OCI-LY7 (cell line): ENCODE measurements around the gene PRRG4. TPM values are rescaled to one million over a fixed set of nuclear protein-coding genes. Genes with fewer than 3 reads are reported as not detected.

Experiments used
- BruUV-seq: library from RNA; stranded (reverse); fragments of 400-500 nt; replicated peaks from 2 replicates; lab custom pipeline; 2021; lab: Mats Ljungman, UMichigan
- CTCF ChIA-PET: fragments of 300-600 bp; sonication (Branson Sonifier 250); formaldehyde crosslinking; loops from one replicate; lab custom pipeline; 2022; ENCODE audit warnings: antibody characterized with exemption; ENCODE audit not compliant: unreplicated experiment; lab: Charles Lee
- POLR2A ChIA-PET: fragments of 300-600 bp; sonication (Branson Sonifier 250); formaldehyde crosslinking; loops from one replicate; lab custom pipeline; 2022; ENCODE audit warnings: antibody characterized with exemption; lab: Charles Lee
- DNase-seq: peaks from one replicate; pipeline ENCODE4 v3.0.0-alpha.2; 2015; ENCODE audit warnings: low spot score
- H2AFZ ChIP-seq: fragments of 200-600 bp; sonication (generic), shearing (Covaris generic); 2 replicates; pipeline ENCODE4 v1.6.1; 2014; ENCODE audit warnings: mild to moderate bottlenecking, antibody characterized with exemption, low read length, moderate library complexity
- H3K27ac ChIP-seq: fragments of 200-600 bp; sonication (generic); 2 replicates; pipeline ENCODE4 v1.5.1; 2014; ENCODE audit warnings: mixed run types, low read depth, mild to moderate bottlenecking, moderate library complexity, low read length, inconsistent platforms; ENCODE audit not compliant: poor library complexity, severe bottlenecking
- H3K36me3 ChIP-seq: fragments of 200-600 bp; sonication (generic); 2 replicates; pipeline ENCODE4 v1.6.1; 2014; ENCODE audit warnings: mild to moderate bottlenecking, antibody characterized with exemption, low read length, moderate library complexity, mixed read lengths; ENCODE audit not compliant: insufficient read depth
- H3K4me1 ChIP-seq: fragments of 200-600 bp; sonication (generic); 2 replicates; pipeline ENCODE4 v1.5.1; 2014; ENCODE audit warnings: mild to moderate bottlenecking, low read length; ENCODE audit not compliant: insufficient read depth, poor library complexity, severe bottlenecking
- H3K4me2 ChIP-seq: fragments of 200-600 bp; sonication (generic); 2 replicates; pipeline ENCODE4 v1.6.1; 2014; ENCODE audit warnings: mild to moderate bottlenecking, low read length
- H3K4me3 ChIP-seq: fragments of 200-600 bp; sonication (generic); 2 replicates; pipeline ENCODE4 v1.5.1; 2014; ENCODE audit warnings: mild to moderate bottlenecking, low read depth, low read length; ENCODE audit not compliant: poor library complexity, severe bottlenecking
- H3K79me2 ChIP-seq: fragments of 200-600 bp; sonication (generic); 2 replicates; pipeline ENCODE4 v1.6.1; 2016; ENCODE audit warnings: low read depth, mild to moderate bottlenecking, low read length, moderate library complexity, mixed read lengths; ENCODE audit not compliant: insufficient read depth
- H3K9me2 ChIP-seq: fragments of 200-600 bp; sonication (generic); 2 replicates; pipeline ENCODE4 v1.6.1; 2016; ENCODE audit warnings: mild to moderate bottlenecking, low read length, mixed read lengths; ENCODE audit not compliant: insufficient read depth
- H3K9me3 ChIP-seq: fragments of 200-600 bp; sonication (generic); 2 replicates; pipeline ENCODE4 v1.6.1; 2014; ENCODE audit warnings: mild to moderate bottlenecking, mixed run types, low read length, mixed read lengths
- H4K20me1 ChIP-seq: fragments of 200-600 bp; sonication (generic); 2 replicates; pipeline ENCODE4 v1.6.1; 2014; ENCODE audit warnings: mild to moderate bottlenecking, antibody characterized with exemption, low read length, moderate library complexity, mixed read lengths; ENCODE audit not compliant: insufficient read depth
- CTCF ChIP-seq: fragments of 200-600 bp; sonication (generic); conservative IDR thresholded peaks from 2 replicates; pipeline ENCODE4 v1.5.1; 2014; ENCODE audit warnings: mild to moderate bottlenecking, antibody characterized with exemption, low read length, moderate library complexity, mixed read lengths
- EZH2phosphoT487 ChIP-seq: fragments of 200-600 bp; sonication (generic); IDR thresholded peaks from 2 replicates; pipeline ENCODE4 v1.6.1; 2018; ENCODE audit warnings: low read depth, borderline replicate concordance, mild to moderate bottlenecking, mixed run types, antibody characterized with exemption, low read length, moderate library complexity, mixed read lengths
- intact Hi-C: fragments of 100-400 bp; cut with micrococcal nuclease; formaldehyde crosslinking; loops from one replicate; pipeline ENCODE4 v1.10.0; 2022; ENCODE audit not compliant: unreplicated experiment
- total RNA-seq, 2 experiments: library from RNA; depleted of rRNA in 1 of 2; stranded (reverse); fragments of >200 nt in 1 of 2; shearing (Covaris generic) in 1 of 2; gene quantifications; 2 replicates each; pipeline ENCODE4 v1.2.3, GENCODE V29; 2014 to 2022

Gene PRRG4
- total RNA-seq, 2 experiments from 2014 or later = not detected

- Histone ChIP-seq H3K4me3 (no peak overlapping the region), H3K79me2 (peaks cover 97% of the 10 kb centered on the region), H3K27ac (no peak overlapping the region), H2AFZ (no peak overlapping the region), H3K36me3 (peaks cover 68% of the 10 kb centered on the region), H3K9me2 (no peaks in the 10 kb centered on the region), H3K4me1 (no peaks in the 10 kb centered on the region), H4K20me1 (peaks cover 29% of the 10 kb centered on the region), H3K4me2 (no peak overlapping the region), H3K9me3 (no peaks in the 10 kb centered on the region)
- ChIA-PET CTCF (no interaction called here), POLR2A (interaction anchor here (0.7 to 1.6 kb wide), 4 partner anchors 8 to 111 kb away, joined by 3 to 4 read pairs (median 3); no protein-coding TSS in a partner anchor)
- DNase-seq = no peak
- no peak for TF ChIP-seq CTCF
- no peak for TF ChIP-seq EZH2phosphoT487
- no TSS peak for BruUV-seq
- intact Hi-C loops = no loop called here
Observed at GRCh38 chr11:32902089-32902665, 72.5 kb downstream of the PRRG4 start.

GRCh38 chr11:32905028-32905667 is 75.4 kb downstream of the PRRG4 start:
- DNase-seq = no peak
- TSS peak; percentile 0 for BruUV-seq

More at GRCh38 chr11:32905028-32905667, 75.4 kb downstream of the PRRG4 start:
- H3K9me2 ChIP-seq = no peaks in the 10 kb centered on the region
- ChIA-PET CTCF (no interaction called here), POLR2A (interaction anchor here (1.2 to 1.6 kb wide), 2 partner anchors 8 to 14 kb away, joined by 3 read pairs; no protein-coding TSS in a partner anchor)
- TF ChIP-seq EZH2phosphoT487 (no peak), CTCF (no peak)
- no peaks in the 10 kb centered on the region for H3K9me3 ChIP-seq
- intact Hi-C loops = no loop called here
- peaks cover 62% of the 10 kb centered on the region for H3K36me3 ChIP-seq
- peaks cover 91% of the 10 kb centered on the region for H3K79me2 ChIP-seq
- H4K20me1 ChIP-seq = peaks cover 17% of the 10 kb centered on the region; the same call in 1 of the 2 replicates
- H2AFZ ChIP-seq = no peak overlapping the region
- H3K27ac ChIP-seq = no peak overlapping the region
- H3K4me1 ChIP-seq = no peaks in the 10 kb centered on the region
- H3K4me3 ChIP-seq = no peak overlapping the region
- no peak overlapping the region for H3K4me2 ChIP-seq

Other genes starting within 250 kb of the PRRG4 start
- gene EIF3M, start 246.1 kb upstream of the PRRG4 start, total RNA-seq (2014; rRNA removed; shearing (Covaris generic)) = 377 and 385 TPM in 2 replicates
- 329 and 352 TPM in 2 replicates for gene EIF3M, start 246.1 kb upstream of the PRRG4 start, total RNA-seq (2022)
- gene CCDC73, start 35.3 kb upstream of the PRRG4 start, total RNA-seq (2014; rRNA removed; shearing (Covaris generic)) = not detected in 2 replicates
- not detected in 2 replicates for gene CCDC73, start 35.3 kb upstream of the PRRG4 start, total RNA-seq (2022)
- gene QSER1, start 62.9 kb downstream of the PRRG4 start, total RNA-seq (2014; rRNA removed; shearing (Covaris generic)) = 30.6 and 32.3 TPM in 2 replicates
- gene QSER1, start 62.9 kb downstream of the PRRG4 start, total RNA-seq (2022) = 46.3 and 52.5 TPM in 2 replicates
- gene DEPDC7, start 186.0 kb downstream of the PRRG4 start, total RNA-seq (2014; rRNA removed; shearing (Covaris generic)) = 0.66 and 0.82 TPM in 2 replicates
- 1.5 and 1.6 TPM in 2 replicates for gene DEPDC7, start 186.0 kb downstream of the PRRG4 start, total RNA-seq (2022)
- 22.7 and 24.6 TPM in 2 replicates for gene TCP11L1, start 209.6 kb downstream of the PRRG4 start, total RNA-seq (2014; rRNA removed; shearing (Covaris generic))
- 26.1 and 32.6 TPM in 2 replicates for gene TCP11L1, start 209.6 kb downstream of the PRRG4 start, total RNA-seq (2022)